NCI-H146 (cell line): ENCODE data around the gene CCT6A.
A peak's percentile ranks its signal among the peaks of the same experiment; 100 is the strongest.
"Not testable (repeated sequence)": the region's sequence is repeated elsewhere in the genome, so short reads cannot be mapped to it uniquely, and the experiment has no call there.

Source experiments
- DNase-seq: peaks from one replicate; lab custom pipeline; 2025; lab: John Stamatoyannopoulos, UW

CCT6A gene

DNA sequence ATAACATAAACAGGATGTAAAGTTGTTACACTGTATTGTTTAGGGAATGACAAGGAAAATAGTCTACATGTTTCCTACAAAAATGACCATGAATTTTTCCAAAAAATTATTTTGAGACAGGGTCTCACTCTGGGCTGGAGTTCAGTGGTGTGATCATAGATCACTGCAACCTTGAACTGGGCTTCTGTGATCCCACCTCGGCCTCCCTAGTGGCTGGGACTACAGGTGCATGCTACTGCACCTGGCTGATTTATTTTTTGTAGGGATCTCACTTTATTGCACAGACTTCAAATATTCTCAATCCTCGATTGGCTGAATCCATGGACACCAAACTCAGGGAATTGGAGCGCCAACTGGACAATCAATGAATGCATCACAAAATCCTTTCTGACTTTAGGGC is 48.1 kb downstream of the CCT6A start:
- no peak for DNase-seq

DNA sequence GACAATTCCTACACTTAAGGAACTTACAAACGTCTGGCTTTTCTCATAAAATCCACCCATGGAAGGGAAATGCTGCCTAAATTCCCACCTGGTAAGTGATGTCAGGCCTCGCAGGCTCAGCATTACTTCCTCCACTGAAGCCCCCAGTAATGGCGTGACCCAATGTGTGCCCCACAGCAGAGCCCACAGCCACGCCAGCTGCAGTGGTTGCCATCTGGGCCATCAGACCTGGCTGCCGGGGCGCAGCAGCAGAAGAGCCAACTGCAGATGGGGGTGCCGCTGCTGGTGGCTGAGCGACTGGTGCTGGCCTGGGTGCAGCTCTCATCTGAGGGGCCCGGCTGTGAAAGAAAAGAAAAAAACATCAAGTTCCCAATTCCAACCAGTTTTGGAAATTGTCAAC is 52.6 kb downstream of the CCT6A start:
- DNase-seq = not testable (repeated sequence)

DNA sequence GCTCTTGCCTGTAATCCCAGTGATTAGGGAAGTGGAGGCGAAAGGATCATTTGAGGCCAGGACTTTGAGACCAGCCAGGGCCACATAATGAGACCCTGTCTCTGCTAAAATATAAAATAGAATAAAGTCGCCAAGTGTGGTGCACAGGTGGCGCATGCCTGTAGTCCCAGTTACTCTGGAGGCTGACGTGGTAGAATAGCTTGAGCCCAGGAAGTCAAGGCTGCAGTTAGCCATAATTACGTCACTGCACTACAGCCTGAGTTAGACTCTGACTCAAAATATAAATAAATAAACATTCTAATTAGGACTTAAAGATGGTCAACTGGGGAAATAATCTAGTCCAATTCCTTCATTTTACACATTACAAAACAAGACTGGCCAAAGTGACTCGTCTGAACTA is 53.9 kb downstream of the CCT6A start:
- DNase-seq = peak; percentile 26

DNA sequence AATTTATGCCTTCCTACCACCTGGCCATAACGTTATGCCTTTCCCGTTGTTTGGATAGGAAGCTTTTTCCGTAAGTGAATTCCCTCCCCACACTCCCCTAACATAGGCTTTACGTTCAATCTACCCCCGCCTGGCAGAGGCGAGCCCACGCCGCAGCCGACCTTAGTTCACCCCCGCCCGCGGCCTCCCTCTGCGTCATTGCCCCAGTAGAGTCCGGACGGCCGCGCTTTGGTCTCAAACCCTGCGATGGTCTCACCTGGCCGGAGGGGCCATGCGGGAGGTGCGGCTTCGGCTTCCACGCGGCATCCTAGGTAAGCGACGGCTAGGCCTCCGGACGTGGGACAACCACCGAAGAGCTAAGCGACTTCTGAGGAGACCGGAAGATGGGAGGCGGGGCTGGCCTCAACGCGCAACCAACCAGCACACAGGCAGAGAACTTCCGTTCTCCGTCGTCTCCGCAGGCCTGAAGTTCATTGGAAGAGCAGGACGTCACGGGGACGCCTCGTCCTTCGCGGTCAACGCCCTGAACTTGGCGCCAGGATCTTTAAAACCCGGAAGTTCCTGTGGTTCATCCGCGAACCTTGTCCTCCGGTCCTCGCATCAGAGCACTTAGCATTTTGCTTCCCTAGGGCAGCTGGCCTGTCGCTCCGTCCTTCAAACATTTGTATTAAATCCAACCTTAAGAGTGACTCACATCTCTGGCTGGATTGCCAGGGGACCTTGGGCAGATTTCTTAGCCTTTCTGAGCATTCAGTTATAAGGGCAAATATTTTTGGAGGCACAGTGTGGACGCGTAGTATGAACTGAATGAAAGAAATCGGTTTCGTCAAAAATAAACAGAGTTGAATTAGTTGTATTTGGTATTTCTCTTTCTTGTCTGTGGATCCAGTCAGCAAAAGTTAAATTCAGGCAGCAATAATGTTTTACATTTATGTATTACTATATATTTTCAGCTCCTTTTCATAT is 54.8 kb downstream of the CCT6A start, which contains the start of gene CHCHD2:
TSS of gene CHCHD2 (minus strand) at position 369 of the 966 bp plus-strand sequence. CDS start at position 306, 63 bp downstream.
- DNase-seq = peak; percentile 99

DNA sequence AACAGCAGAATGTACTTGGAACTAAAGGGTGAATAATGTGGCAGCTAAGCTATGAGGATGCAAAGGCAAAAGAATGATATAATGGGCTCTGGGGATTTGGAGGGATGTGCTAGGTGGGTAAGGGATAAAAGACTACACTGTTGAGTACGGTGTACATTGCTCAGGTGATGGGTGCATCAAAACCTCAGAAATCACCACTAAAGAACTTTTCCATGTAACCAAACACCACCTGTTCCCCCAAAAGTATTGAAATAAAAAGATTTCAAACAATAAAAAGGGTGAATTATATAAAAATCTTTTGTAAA is 56.3 kb downstream of the CCT6A start:
- no peak for DNase-seq

- DNase-seq = no peak
Observed at GRCh38 chr7:56110611-56111010, 59.0 kb downstream of the CCT6A start.

DNA sequence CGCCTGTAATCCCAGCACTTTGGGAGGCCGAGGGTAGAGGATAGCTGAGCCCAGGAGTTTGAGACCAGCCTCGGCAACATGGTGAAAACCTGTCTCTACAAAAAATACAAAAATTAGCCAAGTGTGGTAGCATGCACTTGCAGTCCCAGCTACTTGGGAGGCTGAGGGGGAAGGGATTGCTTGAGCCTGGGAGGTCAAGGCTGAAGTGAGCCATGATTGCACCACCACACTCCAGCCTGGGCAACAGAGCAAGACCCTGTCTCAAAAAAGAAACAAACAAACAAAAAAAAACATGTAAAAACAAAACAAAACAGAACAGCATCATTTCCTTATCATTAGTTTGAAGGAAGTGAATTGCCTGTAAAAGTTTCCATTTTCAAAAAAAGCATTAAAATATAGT is 60.7 kb downstream of the CCT6A start:
- not testable (repeated sequence) for DNase-seq
